Measurements from ENCODE around the gene RMND5A.

RMND5A gene

GRCh38 chr2:86768189-86768949 is 48.3 kb downstream of the RMND5A start:
- no peak for DNase-seq

GRCh38 chr2:86769838-86770237 is 49.7 kb downstream of the RMND5A start:
- DNase-seq: no peak

GRCh38 chr2:86770816-86771301 is 50.8 kb downstream of the RMND5A start:
- no peak for DNase-seq

- DNase-seq: no peak
Measured at GRCh38 chr2:86772611-86773010, 52.5 kb downstream of the RMND5A start.

DNA sequence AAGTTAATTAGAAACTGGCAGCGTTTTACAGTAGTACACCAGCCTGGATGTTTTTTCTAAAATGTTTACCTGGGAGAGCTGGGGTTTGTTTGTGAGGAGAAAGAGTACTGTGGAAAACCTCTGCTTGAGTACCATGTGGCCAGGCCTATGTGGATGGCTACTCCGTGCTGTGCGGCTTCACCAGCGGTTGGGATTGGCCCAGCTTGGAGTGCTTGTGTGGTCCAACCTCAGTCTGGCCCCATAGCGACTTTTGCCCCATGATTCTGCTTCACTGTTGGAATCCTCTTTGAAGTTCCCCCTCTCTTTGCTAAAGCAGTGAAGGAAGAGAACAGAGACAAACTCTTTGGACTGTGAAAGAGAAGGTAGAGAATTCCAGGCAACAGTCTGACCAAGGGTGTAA is 54.8 kb downstream of the RMND5A start:
- DNase-seq: no peak

GRCh38 chr2:86775338-86775737 is 55.2 kb downstream of the RMND5A start:
- no peak for DNase-seq

- no peak for DNase-seq
Measured at GRCh38 chr2:86776532-86776931, 56.4 kb downstream of the RMND5A start.

GRCh38 chr2:86778957-86779356 is 58.9 kb downstream of the RMND5A start:
- no peak for DNase-seq

- DNase-seq: no peak
Measured at GRCh38 chr2:86779971-86780370, 59.9 kb downstream of the RMND5A start.

- no peak for DNase-seq
Measured at GRCh38 chr2:86781363-86781762, 61.3 kb downstream of the RMND5A start.

GRCh38 chr2:86782748-86783147 is 62.7 kb downstream of the RMND5A start:
- DNase-seq: no peak

- DNase-seq: no peak
Measured at GRCh38 chr2:86783615-86784339, 63.7 kb downstream of the RMND5A start.

DNA sequence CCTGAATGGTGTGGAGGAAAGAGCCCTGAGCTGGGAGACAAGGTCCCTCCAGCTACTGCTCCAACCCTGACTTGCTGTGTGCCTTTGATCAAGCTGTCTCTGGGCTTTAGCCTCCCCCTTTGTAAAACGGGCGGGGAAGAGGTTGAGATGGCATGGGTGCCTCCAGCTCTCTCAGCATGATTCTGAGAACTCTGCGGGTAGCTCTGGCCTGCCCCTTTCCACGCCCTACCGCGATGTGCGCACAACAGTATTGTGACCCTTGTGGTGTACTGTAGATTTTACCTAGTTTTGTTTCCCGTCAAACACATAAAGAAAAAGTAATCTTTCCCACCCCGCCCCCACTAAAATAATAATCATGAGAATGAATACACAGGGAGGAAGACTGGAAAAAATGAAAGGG is 65.4 kb downstream of the RMND5A start:
- no peak for DNase-seq

DNA sequence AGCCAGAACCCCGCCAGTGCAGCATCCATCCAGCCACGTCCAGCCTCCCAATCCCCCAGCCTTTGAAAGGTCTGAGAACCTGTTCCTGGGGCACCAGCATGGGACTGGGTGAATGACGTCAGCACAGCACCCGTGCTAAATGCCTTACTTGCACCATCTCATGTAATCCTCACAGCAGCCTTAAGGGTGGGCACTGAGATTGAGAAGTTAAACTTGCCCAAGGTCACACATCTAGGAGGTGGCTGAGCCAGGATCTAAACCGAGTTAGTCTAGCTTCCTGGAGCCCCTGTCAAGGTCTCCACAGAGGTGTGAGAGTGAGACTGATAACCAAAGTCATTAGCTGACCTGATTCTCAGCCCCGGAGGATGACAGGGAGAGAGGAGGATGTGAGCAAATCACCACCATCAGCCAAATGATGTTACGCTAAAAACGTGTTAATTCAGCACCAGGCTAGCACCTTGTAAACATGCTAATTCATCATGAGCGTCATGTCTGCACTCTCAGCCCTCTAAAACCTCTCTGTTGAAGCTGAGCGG is 66.0 kb downstream of the RMND5A start:
- DNase-seq: no peak

- peak; percentile 77 for DNase-seq
Measured at GRCh38 chr2:86787736-86788135, 67.6 kb downstream of the RMND5A start.

DNA sequence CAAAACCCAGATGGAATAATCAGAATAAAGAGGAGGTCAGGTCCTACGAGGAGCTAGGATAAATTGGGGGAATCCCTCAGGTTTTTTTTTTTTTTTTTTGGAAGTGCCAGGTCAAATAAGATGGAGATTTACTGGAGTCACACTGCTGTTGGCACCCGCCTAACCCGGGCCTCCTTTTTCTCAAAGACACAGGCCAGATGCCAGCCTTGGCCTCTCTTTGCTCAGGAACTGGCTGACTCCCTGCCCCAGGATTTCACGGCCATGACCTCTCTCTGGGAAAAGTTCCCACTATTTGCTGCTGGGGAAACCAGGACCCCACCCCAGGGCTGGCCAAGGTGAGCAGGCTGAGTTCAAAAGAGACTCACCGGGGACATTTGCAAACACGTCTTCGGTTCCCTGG is 68.1 kb downstream of the RMND5A start:
- DNase-seq: no peak

DNA sequence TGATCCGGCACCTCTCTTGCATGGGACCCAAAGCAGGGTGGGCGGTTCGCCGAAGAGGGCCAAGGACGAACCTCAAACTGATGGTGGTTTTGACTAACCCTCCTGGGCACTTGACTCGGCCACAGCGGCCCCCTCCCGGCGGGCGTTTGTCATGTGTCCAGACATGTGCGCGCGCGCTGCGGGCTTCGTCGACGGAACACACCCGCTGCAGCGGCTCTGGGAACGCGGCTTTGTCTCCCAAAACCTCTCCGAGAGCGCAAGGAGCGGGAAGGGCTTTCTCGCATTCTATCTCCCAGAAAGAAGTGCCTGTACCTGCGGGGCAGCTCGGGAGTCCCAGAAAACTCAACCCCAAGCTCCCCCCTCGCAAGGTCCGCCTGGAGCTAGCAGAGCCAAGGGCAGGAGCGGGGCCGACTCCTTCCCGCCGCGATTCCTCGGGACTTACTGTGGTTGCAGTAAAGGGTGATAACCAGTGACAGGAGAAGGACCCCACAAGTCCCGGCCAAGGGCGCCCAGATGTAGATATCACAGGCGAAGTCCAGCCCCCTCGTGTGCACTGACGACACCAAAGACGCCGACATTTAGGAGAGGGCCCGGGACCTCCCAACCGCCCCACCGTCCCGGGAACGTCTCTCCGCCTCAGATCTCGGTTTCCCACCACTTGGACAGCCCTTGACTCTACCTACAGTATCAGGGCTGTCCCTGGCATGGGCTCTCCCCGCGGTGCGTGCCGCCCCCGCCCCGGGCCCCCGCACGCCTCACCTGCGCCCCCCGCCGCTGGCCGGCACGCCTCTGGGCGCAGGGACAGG is 69.0 kb downstream of the RMND5A start:
- peak; percentile 38 for DNase-seq

- DNase-seq: no peak
Measured at GRCh38 chr2:86789687-86790133, 69.6 kb downstream of the RMND5A start.

GRCh38 chr2:86790134-86790675 is 70.1 kb downstream of the RMND5A start:
- DNase-seq: no peak

DNA sequence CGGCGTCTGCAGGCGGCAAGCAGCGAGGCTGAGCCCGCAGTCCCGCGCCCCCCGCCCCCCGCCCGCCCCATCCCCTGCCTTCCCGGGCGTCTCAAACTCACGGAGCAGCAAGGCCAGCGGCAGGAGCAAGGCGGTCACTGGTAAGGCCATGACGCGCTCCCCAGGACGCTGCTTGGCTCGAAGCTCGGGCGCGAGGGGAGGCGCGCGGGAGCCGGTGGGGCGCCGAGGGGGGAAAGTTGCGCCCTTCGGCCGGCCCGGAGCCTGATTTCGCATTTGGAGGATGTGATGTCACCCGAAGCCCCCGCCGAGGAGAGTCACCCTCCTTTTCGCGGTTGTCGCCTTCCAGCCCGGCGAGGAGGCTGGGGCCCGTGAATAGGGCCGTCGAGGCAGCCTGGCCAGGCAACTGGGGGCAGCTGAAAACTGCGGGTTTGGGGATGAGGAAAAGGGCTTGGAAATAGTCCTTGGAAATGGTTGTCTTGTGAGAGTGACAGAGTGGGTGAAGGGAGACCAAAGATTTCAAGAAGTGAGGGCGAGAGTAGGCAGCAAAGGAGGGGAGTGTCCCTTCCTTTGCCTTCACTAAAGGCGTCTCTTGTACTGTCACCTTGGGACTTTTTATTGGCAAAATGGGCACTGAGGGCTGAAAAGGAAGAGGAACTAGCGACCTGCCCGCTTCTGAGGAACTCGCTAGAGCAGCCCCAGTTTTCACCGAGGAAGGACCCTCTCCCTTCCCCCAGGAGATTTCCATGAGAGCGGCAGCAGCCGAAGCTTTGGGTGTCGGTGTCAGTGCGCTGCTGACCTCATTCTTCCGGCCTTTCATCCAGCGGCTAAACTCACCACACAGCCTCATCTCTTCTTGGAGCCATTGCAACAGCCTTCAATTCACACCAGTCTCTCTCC is 70.8 kb downstream of the RMND5A start, which contains the start of gene CD8A:
TSS of gene CD8A (minus strand) at position 238 of the 897 bp plus-strand sequence. CDS start at position 150, 88 bp downstream.
- DNase-seq: peak; percentile 58

- no peak for DNase-seq
Measured at GRCh38 chr2:86791573-86791972, 71.5 kb downstream of the RMND5A start.

GRCh38 chr2:86793752-86794151 is 73.7 kb downstream of the RMND5A start:
- DNase-seq: no peak

Measured in hematopoietic multipotent progenitor cell treated with erythropoietin and hydrocortisone succinate and interleukin-3 and kit ligand, for 4 days (in vitro differentiated cells).